Measurements from ENCODE around the gene MRGPRE. TPM values are rescaled to one million over a fixed set of nuclear protein-coding genes. Genes with fewer than 3 reads are reported as not detected.

The MRGPRE gene
- polyA plus RNA-seq, 1 donor (not counting 4 experiments of a cell fraction or from before 2014, with no cell fraction given) = not detected

- Histone ChIP-seq H3K9me3 (ENCODE audit: control insufficient read depth, low read depth, low read length) (no peaks in the 10 kb centered on the region), H3K9me1 (ENCODE audit: control insufficient read depth, extremely low read depth, insufficient read depth, low read length) (no peaks in the 10 kb centered on the region), H3K4me2 (ENCODE audit: control insufficient read depth, extremely low read depth, insufficient read depth, low read depth, low read length) (no peak overlapping the region), H3K4me3 (ENCODE audit: control insufficient read depth in 2 of 3, extremely low read depth in 1 of 3, insufficient read depth in 2 of 3, low read depth in 1 of 3, low read length in 3 of 3) (no peak overlapping the region), H3K27ac (ENCODE audit: control insufficient read depth, insufficient read depth, low read length) (no peak overlapping the region), H4K20me1 (ENCODE audit: control insufficient read depth, extremely low read depth, insufficient read depth, low read length) (peaks cover 3% of the 10 kb centered on the region), H3K27me3 (ENCODE audit: control insufficient read depth, extremely low read depth, insufficient read depth, low read length) (peaks cover 39% of the 10 kb centered on the region), H3K79me2 (ENCODE audit: control insufficient read depth, insufficient read depth, low read length) (no peaks in the 10 kb centered on the region), H3K36me3 (ENCODE audit: control insufficient read depth in 2 of 2, extremely low read depth in 1 of 2, insufficient read depth in 2 of 2, low read length in 2 of 2) (no peaks in the 10 kb centered on the region), H2AFZ (ENCODE audit: control insufficient read depth, low read length) (no peak overlapping the region), H3K9ac (ENCODE audit: control insufficient read depth, extremely low read depth, insufficient read depth, low read length) (no peak overlapping the region), H3K4me1 (ENCODE audit: control insufficient read depth, extremely low read depth, insufficient read depth, low read length) (no peaks in the 10 kb centered on the region)
- dilution Hi-C loops (cut with MboI; ENCODE audit: extremely low pct_ligation_motif_present, low sequenced_read_pairs) = no loop called here
- TF ChIP-seq EZH2 (IDR thresholded peaks at IDR 0.05; ENCODE audit: low read length) (no peak), CTCF (optimal IDR thresholded peaks at IDR 0.05 in 1 of 3, IDR thresholded peaks at IDR 0.05 in 1 of 3, conservative IDR thresholded peaks at IDR 0.05 in 1 of 3; ENCODE audit: extremely low read depth in 1 of 3, insufficient read depth in 2 of 3, low read length in 3 of 3) (no peak)
- FAIRE-seq = no peak
- no peak for DNase-seq (ENCODE audit: low read depth, low spot score)
Observed at GRCh38 chr11:3226846-3227567, 5.2 kb downstream of the MRGPRE start.

- Histone ChIP-seq H3K27ac (ENCODE audit: control insufficient read depth, insufficient read depth, low read length) (no peak overlapping the region), H3K9me3 (ENCODE audit: control insufficient read depth, low read depth, low read length) (no peaks in the 10 kb centered on the region), H3K4me3 (ENCODE audit: control insufficient read depth in 2 of 3, extremely low read depth in 1 of 3, insufficient read depth in 2 of 3, low read depth in 1 of 3, low read length in 3 of 3) (no peak overlapping the region), H2AFZ (ENCODE audit: control insufficient read depth, low read length) (no peak overlapping the region), H3K9me1 (ENCODE audit: control insufficient read depth, extremely low read depth, insufficient read depth, low read length) (no peaks in the 10 kb centered on the region), H3K9ac (ENCODE audit: control insufficient read depth, extremely low read depth, insufficient read depth, low read length) (no peak overlapping the region), H3K36me3 (ENCODE audit: control insufficient read depth in 2 of 2, extremely low read depth in 1 of 2, insufficient read depth in 2 of 2, low read length in 2 of 2) (no peaks in the 10 kb centered on the region), H3K79me2 (ENCODE audit: control insufficient read depth, insufficient read depth, low read length) (no peaks in the 10 kb centered on the region), H4K20me1 (ENCODE audit: control insufficient read depth, extremely low read depth, insufficient read depth, low read length) (peaks cover 3% of the 10 kb centered on the region), H3K4me1 (ENCODE audit: control insufficient read depth, extremely low read depth, insufficient read depth, low read length) (no peaks in the 10 kb centered on the region), H3K27me3 (ENCODE audit: control insufficient read depth, extremely low read depth, insufficient read depth, low read length) (peaks cover 39% of the 10 kb centered on the region), H3K4me2 (ENCODE audit: control insufficient read depth, extremely low read depth, insufficient read depth, low read depth, low read length) (no peak overlapping the region)
- dilution Hi-C loops (cut with MboI; ENCODE audit: extremely low pct_ligation_motif_present, low sequenced_read_pairs) = no loop called here
- TF ChIP-seq CTCF (optimal IDR thresholded peaks at IDR 0.05 in 1 of 3, IDR thresholded peaks at IDR 0.05 in 1 of 3, conservative IDR thresholded peaks at IDR 0.05 in 1 of 3; ENCODE audit: extremely low read depth in 1 of 3, insufficient read depth in 2 of 3, low read length in 3 of 3) = no peak
- no peak for TF ChIP-seq EZH2 (IDR thresholded peaks at IDR 0.05; ENCODE audit: low read length)
- FAIRE-seq (no peak), DNase-seq (ENCODE audit: low read depth, low spot score) (no peak)
Observed at GRCh38 chr11:3225826-3226750, 6.1 kb downstream of the MRGPRE start.

Data from keratinocyte (primary cell).